SK-N-SH treated with all-trans-retinoic acid at 6 μM for 48 hours (cell line): Measurements from ENCODE around the gene OR4K2.

ENCODE experiments used
- ARNTL ChIP-seq: fragments of 450-650 bp; formaldehyde crosslinking; IDR thresholded peaks from 2 replicates; pipeline ENCODE4 v1.5.0; 2020; ENCODE audit warnings: low read depth, mild to moderate bottlenecking, moderate library complexity, borderline replicate concordance
- ESRRG ChIP-seq: fragments of 250-450 bp; sonication (Bioruptor Pico); IDR thresholded peaks from 2 replicates; pipeline ENCODE4 v1.6.1; 2021; ENCODE audit warnings: mild to moderate bottlenecking
- GLIS3 ChIP-seq: fragments of 250-450 bp; sonication (Bioruptor Pico); IDR thresholded peaks from 2 replicates; pipeline ENCODE4 v1.5.0; 2020; ENCODE audit warnings: mild to moderate bottlenecking, moderate library complexity
- PPARA ChIP-seq: fragments of 250-450 bp; sonication (Bioruptor Pico); IDR thresholded peaks from 2 replicates; pipeline ENCODE4 v1.5.0; 2020; ENCODE audit warnings: mild to moderate bottlenecking, borderline replicate concordance
- RARB ChIP-seq: fragments of 250-450 bp; sonication (Bioruptor Pico); IDR thresholded peaks from 2 replicates; pipeline ENCODE4 v1.8.0; 2021; ENCODE audit warnings: mild to moderate bottlenecking, moderate library complexity
- SNAI2 ChIP-seq: fragments of 250-450 bp; sonication (Bioruptor Pico); IDR thresholded peaks from 2 replicates; pipeline ENCODE4 v1.5.0; 2020; ENCODE audit warnings: mild to moderate bottlenecking, moderate library complexity
- TOX ChIP-seq: fragments of 250-450 bp; sonication (Bioruptor Pico); IDR thresholded peaks from 2 replicates; pipeline ENCODE4 v1.8.0; 2021; ENCODE audit warnings: mild to moderate bottlenecking, moderate library complexity, borderline replicate concordance
- ZFP30 ChIP-seq: fragments of 450-650 bp; formaldehyde crosslinking; IDR thresholded peaks from 2 replicates; pipeline ENCODE4 v1.5.0; 2022; ENCODE audit warnings: mild to moderate bottlenecking, moderate library complexity
- ZNF565 ChIP-seq: fragments of 450-650 bp; formaldehyde crosslinking; conservative IDR thresholded peaks from 2 replicates; pipeline ENCODE4 v1.5.0; 2020; ENCODE audit warnings: low read depth, mild to moderate bottlenecking, moderate library complexity
- TF ChIP-seq, protein P1 (sequence below): fragments of 250-450 bp; sonication (Bioruptor Pico); IDR thresholded peaks from 2 replicates; pipeline ENCODE4 v1.8.0; 2020; ENCODE audit warnings: mild to moderate bottlenecking, moderate library complexity, borderline replicate concordance
- TF ChIP-seq, protein P2 (sequence below): fragments of 250-450 bp; sonication (Bioruptor Pico); IDR thresholded peaks from 2 replicates; pipeline ENCODE4 v1.5.1; 2021; ENCODE audit warnings: mild to moderate bottlenecking, moderate library complexity

- TF ChIP-seq RARB (no peak), PPARA (CRISPR knock-in tag) (no peak), ZFP30 (CRISPR knock-in tag) (no peak), TOX (no peak), ESRRG (CRISPR knock-in tag) (no peak), ZNF565 (no peak), GLIS3 (no peak), ARNTL (CRISPR knock-in tag) (no peak), SNAI2 (CRISPR knock-in tag) (no peak)
- TF ChIP-seq, protein P1, sequence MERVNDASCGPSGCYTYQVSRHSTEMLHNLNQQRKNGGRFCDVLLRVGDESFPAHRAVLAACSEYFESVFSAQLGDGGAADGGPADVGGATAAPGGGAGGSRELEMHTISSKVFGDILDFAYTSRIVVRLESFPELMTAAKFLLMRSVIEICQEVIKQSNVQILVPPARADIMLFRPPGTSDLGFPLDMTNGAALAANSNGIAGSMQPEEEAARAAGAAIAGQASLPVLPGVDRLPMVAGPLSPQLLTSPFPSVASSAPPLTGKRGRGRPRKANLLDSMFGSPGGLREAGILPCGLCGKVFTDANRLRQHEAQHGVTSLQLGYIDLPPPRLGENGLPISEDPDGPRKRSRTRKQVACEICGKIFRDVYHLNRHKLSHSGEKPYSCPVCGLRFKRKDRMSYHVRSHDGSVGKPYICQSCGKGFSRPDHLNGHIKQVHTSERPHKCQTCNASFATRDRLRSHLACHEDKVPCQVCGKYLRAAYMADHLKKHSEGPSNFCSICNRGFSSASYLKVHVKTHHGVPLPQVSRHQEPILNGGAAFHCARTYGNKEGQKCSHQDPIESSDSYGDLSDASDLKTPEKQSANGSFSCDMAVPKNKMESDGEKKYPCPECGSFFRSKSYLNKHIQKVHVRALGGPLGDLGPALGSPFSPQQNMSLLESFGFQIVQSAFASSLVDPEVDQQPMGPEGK: no peak
- TF ChIP-seq, protein P2, sequence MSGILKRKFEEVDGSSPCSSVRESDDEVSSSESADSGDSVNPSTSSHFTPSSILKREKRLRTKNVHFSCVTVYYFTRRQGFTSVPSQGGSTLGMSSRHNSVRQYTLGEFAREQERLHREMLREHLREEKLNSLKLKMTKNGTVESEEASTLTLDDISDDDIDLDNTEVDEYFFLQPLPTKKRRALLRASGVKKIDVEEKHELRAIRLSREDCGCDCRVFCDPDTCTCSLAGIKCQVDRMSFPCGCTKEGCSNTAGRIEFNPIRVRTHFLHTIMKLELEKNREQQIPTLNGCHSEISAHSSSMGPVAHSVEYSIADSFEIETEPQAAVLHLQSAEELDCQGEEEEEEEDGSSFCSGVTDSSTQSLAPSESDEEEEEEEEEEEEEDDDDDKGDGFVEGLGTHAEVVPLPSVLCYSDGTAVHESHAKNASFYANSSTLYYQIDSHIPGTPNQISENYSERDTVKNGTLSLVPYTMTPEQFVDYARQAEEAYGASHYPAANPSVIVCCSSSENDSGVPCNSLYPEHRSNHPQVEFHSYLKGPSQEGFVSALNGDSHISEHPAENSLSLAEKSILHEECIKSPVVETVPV (CRISPR knock-in tag): no peak
Observed at GRCh38 chr14:19902409-19902808, 27.5 kb downstream of the OR4K2 start.
